Activated T-helper 1 cell treated with anti-CD3 and anti-CD28 coated beads, Interleukin-12 subunit alpha, Interleukin-12 subunit beta, Interleukin-2, Interleukin-4 antibody, amounts not matched to agents 30 ng/mL and 10 ng/mL and 1 ng/mL, durations not matched to agents 14 hours and 24 hours and 36 hours (primary cell): ENCODE data around the gene PLPPR3. TPM values are rescaled to one million over a fixed set of nuclear protein-coding genes. Genes with fewer than 3 reads are reported as not detected.
A peak's percentile ranks its signal among the peaks of the same experiment; 100 is the strongest.

Experiments used
- DNase-seq: peaks from one replicate; pipeline ENCODE4 v3.0.0; 2021; ENCODE audit warnings: low spot score
- H3K27ac Mint-ChIP-seq: one replicate; pipeline ENCODE4 v1.8.0; 2021; ENCODE audit warnings: mild to moderate bottlenecking, mixed read lengths
- H3K27me3 Mint-ChIP-seq: one replicate; pipeline ENCODE4 v1.8.0; 2022; ENCODE audit warnings: mild to moderate bottlenecking, moderate library complexity, mixed read lengths; ENCODE audit not compliant: insufficient read depth
- H3K36me3 Mint-ChIP-seq: one replicate; pipeline ENCODE4 v1.8.0; 2021; ENCODE audit warnings: low read depth, mixed read lengths
- H3K4me1 Mint-ChIP-seq: one replicate; pipeline ENCODE4 v1.8.0; 2021; ENCODE audit warnings: low read depth, mixed read lengths
- H3K4me3 Mint-ChIP-seq: one replicate; pipeline ENCODE4 v1.8.0; 2021; ENCODE audit warnings: mild to moderate bottlenecking, moderate library complexity, mixed read lengths
- H3K9me3 Mint-ChIP-seq: one replicate; pipeline ENCODE4 v1.8.0; 2021; ENCODE audit warnings: mixed read lengths
- intact Hi-C: fragments of 100-400 bp; cut with micrococcal nuclease; formaldehyde crosslinking; loops from one replicate; pipeline ENCODE4 v1.15.1; 2024
- total RNA-seq: library from RNA; stranded (reverse); gene quantifications from 2 replicates; pipeline ENCODE4 v1.2.3, GENCODE V29; 2022

Gene PLPPR3
- total RNA-seq, 1 donor from 2014 or later: not detected

GRCh38 chr19:814152-815078, 7.3 kb downstream of the PLPPR3 start:
- Mint-ChIP-seq H3K9me3 (peaks cover 4% of the 10 kb centered on the region), H3K4me1 (no peaks in the 10 kb centered on the region), H3K27ac (no peak overlapping the region), H3K4me3 (no peak overlapping the region), H3K36me3 (peaks cover 27% of the 10 kb centered on the region), H3K27me3 (no peaks in the 10 kb centered on the region)
- intact Hi-C loops: no loop called here
- no peak for DNase-seq

GRCh38 chr19:813219-814151, 8.3 kb downstream of the PLPPR3 start:
- no peak for DNase-seq
- intact Hi-C loops: no loop called here
- Mint-ChIP-seq H3K36me3 (peaks cover 29% of the 10 kb centered on the region), H3K27me3 (no peaks in the 10 kb centered on the region), H3K9me3 (peaks cover 4% of the 10 kb centered on the region), H3K27ac (no peak overlapping the region), H3K4me3 (no peak overlapping the region), H3K4me1 (no peaks in the 10 kb centered on the region)

- Mint-ChIP-seq H3K27ac (no peak overlapping the region), H3K9me3 (peaks cover 4% of the 10 kb centered on the region), H3K36me3 (peaks cover 32% of the 10 kb centered on the region), H3K4me3 (no peak overlapping the region), H3K4me1 (peaks cover under 1% of the 10 kb centered on the region), H3K27me3 (no peaks in the 10 kb centered on the region)
- no peak for DNase-seq
- intact Hi-C loops: no loop called here
Observed at GRCh38 chr19:812747-813218, 9.0 kb downstream of the PLPPR3 start.

GRCh38 chr19:812049-812746, 9.6 kb downstream of the PLPPR3 start:
- intact Hi-C loops: no loop called here
- H3K4me1 Mint-ChIP-seq: peaks cover 7% of the 10 kb centered on the region
- no peaks in the 10 kb centered on the region for H3K27me3 Mint-ChIP-seq
- no peak overlapping the region for H3K27ac Mint-ChIP-seq
- H3K36me3 Mint-ChIP-seq: peaks cover 38% of the 10 kb centered on the region
- H3K4me3 Mint-ChIP-seq: no peak overlapping the region
- H3K9me3 Mint-ChIP-seq: peaks cover 4% of the 10 kb centered on the region
- no peak for DNase-seq

GRCh38 chr19:811506-812048, 10.2 kb downstream of the PLPPR3 start:
- Mint-ChIP-seq H3K4me1 (peaks cover 8% of the 10 kb centered on the region), H3K9me3 (peaks cover 3% of the 10 kb centered on the region), H3K27ac (no peak overlapping the region), H3K4me3 (no peak overlapping the region), H3K27me3 (no peaks in the 10 kb centered on the region), H3K36me3 (peaks cover 38% of the 10 kb centered on the region)
- intact Hi-C loops: no loop called here
- DNase-seq: no peak

- H3K4me3 Mint-ChIP-seq: no peak overlapping the region
- no peak for DNase-seq
- H3K4me1 Mint-ChIP-seq: peaks cover 8% of the 10 kb centered on the region
- H3K27ac Mint-ChIP-seq: no peak overlapping the region
- no peaks in the 10 kb centered on the region for H3K9me3 Mint-ChIP-seq
- peaks cover 34% of the 10 kb centered on the region for H3K36me3 Mint-ChIP-seq
- no peaks in the 10 kb centered on the region for H3K27me3 Mint-ChIP-seq
- intact Hi-C loops: no loop called here
Observed at GRCh38 chr19:810883-811489, 10.8 kb downstream of the PLPPR3 start.

GRCh38 chr19:810077-810855, 11.5 kb downstream of the PLPPR3 start:
- Mint-ChIP-seq H3K36me3 (peaks cover 34% of the 10 kb centered on the region), H3K27ac (no peak overlapping the region), H3K9me3 (no peaks in the 10 kb centered on the region), H3K27me3 (no peaks in the 10 kb centered on the region), H3K4me3 (no peak overlapping the region), H3K4me1 (peaks cover 8% of the 10 kb centered on the region)
- intact Hi-C loops: no loop called here
- no peak for DNase-seq

GRCh38 chr19:808423-808775, 13.4 kb downstream of the PLPPR3 start:
- intact Hi-C loops: no loop called here
- no peak for DNase-seq
- peaks cover 31% of the 10 kb centered on the region for H3K36me3 Mint-ChIP-seq
- H3K9me3 Mint-ChIP-seq: no peaks in the 10 kb centered on the region
- no peaks in the 10 kb centered on the region for H3K27me3 Mint-ChIP-seq
- H3K27ac Mint-ChIP-seq: no peak overlapping the region
- H3K4me3 Mint-ChIP-seq: no peak overlapping the region
- peaks cover 8% of the 10 kb centered on the region for H3K4me1 Mint-ChIP-seq

- Mint-ChIP-seq H3K27me3 (no peaks in the 10 kb centered on the region), H3K9me3 (no peaks in the 10 kb centered on the region), H3K36me3 (peaks cover 33% of the 10 kb centered on the region), H3K4me3 (no peak overlapping the region), H3K4me1 (peaks cover 8% of the 10 kb centered on the region), H3K27ac (peak overlapping the region; percentile 55)
- DNase-seq: no peak
- intact Hi-C loops: no loop called here
Observed at GRCh38 chr19:807627-808422, 13.9 kb downstream of the PLPPR3 start.

- Mint-ChIP-seq H3K4me1 (peaks cover 8% of the 10 kb centered on the region), H3K27ac (no peak overlapping the region), H3K9me3 (no peaks in the 10 kb centered on the region), H3K4me3 (no peak overlapping the region), H3K27me3 (no peaks in the 10 kb centered on the region), H3K36me3 (peaks cover 38% of the 10 kb centered on the region)
- DNase-seq: no peak
- intact Hi-C loops: no loop called here
Observed at GRCh38 chr19:806815-807421, 14.8 kb downstream of the PLPPR3 start.
